Measurements from ENCODE around the gene TPPP2.
A peak's percentile ranks its signal among the peaks of the same experiment; 100 is the strongest.
"Not testable (repeated sequence)": the region's sequence is repeated elsewhere in the genome, so short reads cannot be mapped to it uniquely, and the experiment has no call there.

The TPPP2 gene
- 0 reads per million in 3 experiments for total RNA-seq

DNA sequence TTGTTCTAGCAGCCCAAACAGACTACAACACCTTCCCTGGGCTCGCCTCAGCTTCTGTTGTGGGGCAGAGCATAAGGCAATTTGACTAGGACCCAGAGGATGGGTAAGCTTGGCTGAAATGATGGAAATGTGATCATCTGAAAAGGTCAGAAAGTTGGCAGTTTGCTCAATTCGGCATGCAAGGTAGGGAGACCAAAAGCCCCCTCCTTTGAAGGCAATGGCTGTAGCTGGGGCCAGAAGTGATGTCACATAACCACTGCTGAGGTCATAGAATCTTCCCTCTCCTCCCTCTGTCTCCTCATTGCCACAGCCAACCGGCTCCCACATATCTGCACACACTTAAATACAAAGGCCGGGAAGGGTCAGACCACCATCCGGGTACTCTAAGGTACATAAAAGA is at the start of gene TPPP2:
TSS of gene TPPP2 (plus strand) at position 301 of the 400 bp plus-strand sequence. CDS start 365 bp downstream, outside the sequence.
- no peak for DNase-seq

- no peak for DNase-seq
Observed at GRCh38 chr14:20980906-20981305, 49.1 kb upstream of the TPPP2 start.

DNA sequence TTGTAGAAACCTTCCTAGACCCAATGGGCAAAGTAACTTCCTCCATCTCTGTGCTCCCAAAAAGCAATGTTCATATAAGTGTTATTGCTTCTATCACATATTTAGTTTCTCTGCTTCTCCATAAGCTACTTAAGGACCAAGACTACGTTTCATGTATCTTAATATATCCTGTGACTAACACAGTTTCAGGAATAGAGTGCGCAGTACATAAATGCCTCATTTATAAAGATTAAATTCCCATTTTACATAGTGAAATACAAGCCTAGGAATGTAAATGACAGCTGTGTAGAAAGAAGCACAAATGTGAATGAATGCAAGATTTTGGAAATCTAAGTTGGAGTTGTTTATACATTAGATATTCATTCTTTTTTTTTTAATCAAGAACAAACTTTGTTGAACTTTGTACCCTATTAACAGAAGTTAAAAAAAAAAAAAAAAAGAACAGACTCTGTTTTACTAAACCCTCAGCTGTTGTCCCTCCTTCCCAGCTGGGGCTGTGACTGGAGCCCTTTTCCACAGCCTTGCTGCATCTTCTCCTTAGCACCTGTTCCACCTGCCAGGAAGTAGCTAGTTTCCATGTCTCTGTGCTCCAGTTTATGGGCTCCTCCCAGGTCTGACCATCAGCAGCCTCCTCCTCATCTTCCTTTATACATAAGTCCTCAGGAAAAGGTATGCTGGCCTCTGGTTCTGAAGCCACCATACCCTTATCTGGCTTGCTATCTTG is 47.2 kb upstream of the TPPP2 start:
- no peak for DNase-seq

- not testable (repeated sequence) for DNase-seq
Observed at GRCh38 chr14:20985650-20986049, 44.4 kb upstream of the TPPP2 start.

- no peak for DNase-seq
Observed at GRCh38 chr14:20986811-20987210, 43.2 kb upstream of the TPPP2 start.

DNA sequence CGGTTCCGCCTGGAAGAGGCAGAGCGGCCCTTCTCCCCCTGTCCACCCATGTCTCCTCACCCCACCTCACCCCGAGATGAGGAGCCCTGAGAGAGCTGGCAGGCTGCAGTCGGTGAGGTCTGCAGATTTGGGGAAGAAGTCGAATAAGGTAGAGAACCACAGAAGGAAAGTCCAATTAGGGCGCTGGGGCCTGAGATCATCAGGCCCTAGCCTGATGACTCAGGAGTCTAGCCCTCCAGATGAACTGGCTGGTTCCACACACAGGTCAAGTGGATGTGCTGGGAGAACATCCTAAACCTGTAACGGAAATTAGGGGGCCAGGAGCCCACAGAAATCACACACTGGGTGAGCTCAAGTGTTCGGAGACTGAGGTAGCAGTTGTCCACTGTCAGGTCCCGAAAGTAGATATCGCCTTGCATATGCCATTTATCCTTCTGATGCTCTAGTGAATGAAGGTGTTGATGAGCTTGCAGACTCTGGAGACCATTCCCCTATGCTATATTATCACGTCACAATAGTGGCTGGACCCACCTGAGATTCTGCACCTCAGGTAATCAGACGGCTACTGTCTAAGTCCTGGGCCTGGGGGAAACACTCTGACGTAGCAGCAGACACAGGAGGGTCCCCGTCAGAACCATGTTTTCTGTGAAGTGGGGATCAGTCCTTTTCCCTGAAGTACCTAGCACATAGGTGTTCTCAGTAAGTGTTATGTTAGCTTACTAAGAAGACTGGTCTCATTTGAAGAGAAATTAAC is 41.1 kb upstream of the TPPP2 start:
- no peak for DNase-seq

- DNase-seq = no peak
Observed at GRCh38 chr14:20989471-20989786, 40.6 kb upstream of the TPPP2 start.

DNA sequence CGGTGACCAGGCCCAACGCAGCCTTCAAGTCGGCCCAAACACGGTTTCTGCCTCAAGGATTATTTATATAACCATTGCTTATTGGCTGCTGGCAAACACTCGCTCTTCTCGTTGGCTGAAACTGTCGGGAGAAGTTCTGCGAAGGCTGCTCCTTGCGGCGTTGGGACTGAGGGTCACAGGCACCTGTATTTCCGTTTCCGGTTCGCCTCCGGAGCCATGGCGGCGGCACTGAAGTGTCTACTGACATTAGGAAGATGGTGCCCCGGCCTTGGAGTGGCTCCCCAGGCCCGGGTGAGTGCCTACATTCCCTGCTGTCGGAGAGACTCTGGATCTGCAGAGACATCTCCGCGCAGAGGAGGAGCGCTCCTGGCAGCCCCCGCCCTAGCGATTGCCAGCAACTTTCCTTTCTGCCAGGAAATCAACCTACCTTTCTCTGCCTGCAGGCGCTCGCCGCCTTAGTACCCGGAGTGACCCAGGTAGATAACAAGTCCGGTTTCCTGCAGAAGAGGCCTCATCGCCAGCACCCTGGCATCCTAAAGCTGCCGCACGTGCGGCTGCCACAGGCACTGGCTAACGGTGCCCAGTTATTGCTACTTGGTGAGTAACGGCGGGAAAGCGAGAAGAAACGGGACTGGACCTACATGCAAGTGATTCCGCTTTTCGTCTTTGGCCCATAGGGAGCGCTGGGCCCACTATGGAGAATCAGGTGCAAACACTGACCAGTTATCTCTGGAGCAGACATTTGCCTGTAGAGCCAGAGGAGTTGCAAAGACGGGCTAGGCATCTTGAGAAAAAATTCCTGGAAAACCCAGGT is 40.0 kb upstream of the TPPP2 start, which contains the start of gene METTL17:
TSS of gene METTL17 (plus strand) at position 194 of the 814 bp plus-strand sequence. CDS start at position 217, 23 bp downstream.
- DNase-seq = peak; percentile 83

DNA sequence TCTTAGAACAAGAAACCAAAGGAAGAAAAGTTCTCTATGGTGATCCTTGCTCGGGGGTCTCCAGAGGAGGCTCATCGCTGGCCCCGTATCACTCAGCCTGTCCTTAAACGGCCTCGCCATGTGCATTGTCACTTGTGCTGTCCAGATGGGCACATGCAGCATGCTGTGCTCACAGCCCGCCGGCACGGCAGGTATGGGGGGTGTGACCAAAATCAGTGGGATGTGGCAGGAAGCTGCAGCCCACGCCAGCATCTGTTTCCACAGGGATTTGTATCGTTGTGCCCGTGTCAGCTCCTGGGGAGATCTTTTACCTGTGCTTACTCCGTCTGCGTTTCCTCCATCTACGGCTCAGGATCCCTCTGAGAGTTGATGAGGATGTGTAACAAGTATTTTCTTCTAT is 33.5 kb upstream of the TPPP2 start:
- DNase-seq = no peak

GRCh38 chr14:20997115-20997514 is 32.9 kb upstream of the TPPP2 start:
- DNase-seq = no peak

- DNase-seq = no peak
Observed at GRCh38 chr14:20997564-20997963, 32.5 kb upstream of the TPPP2 start.

DNA sequence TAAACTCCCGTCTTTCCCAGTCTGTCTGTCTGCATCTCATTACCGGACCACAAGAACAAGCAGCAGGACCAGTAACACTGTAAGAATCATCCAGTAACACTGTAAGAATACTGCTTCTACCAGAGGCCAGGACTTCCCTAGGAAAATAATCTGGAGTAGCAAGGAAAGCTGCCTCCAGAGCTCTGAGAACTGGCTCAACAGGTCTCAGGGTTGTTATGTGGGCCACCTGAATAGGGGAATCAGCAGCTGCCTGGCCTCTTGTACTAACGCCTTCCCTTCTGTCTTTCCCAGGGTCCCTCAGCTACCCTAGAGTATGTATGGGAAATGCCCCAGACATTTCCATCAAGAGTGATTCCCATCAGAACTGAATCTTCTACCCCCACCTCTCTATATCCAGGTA is 31.9 kb upstream of the TPPP2 start:
- DNase-seq = no peak

DNA sequence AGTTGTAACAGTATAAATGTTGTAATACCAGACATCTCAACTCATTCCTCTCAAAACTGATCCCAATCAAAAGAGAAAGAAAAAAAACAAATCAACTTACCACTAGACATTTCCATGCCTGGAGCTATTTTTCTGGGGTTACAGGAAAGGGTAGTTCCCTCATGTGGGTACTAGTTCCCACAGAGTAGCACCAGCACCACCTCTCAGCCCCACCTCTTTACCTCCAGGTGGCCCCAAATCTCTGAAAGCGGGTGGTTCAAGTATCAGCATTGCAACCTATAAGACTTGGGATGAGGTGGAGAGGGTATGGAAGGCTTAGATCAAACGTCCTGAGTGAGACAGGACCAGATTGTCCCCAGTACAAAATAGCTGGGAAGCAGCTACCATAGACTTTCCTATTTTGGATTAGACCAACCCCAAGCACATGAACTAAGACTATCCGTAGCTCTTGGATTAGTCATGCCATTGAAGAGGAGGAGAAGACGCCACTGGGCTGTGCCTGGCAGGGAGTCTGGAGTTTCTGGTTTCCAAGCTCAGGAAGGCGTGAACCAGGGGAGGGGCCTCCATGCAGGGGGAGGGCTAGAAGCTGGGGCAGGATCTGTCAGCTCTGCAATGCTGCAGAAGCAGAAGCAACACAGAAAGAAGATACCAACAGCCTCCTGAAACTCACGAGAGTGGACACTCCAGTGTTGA is 31.2 kb upstream of the TPPP2 start, which contains the start of gene SLC39A2:
TSS of gene SLC39A2 (plus strand) at position 620 of the 693 bp plus-strand sequence. CDS start 154 bp downstream, outside the sequence.
- DNase-seq = no peak

GRCh38 chr14:20999591-20999990 is 30.4 kb upstream of the TPPP2 start:
- DNase-seq = no peak

DNA sequence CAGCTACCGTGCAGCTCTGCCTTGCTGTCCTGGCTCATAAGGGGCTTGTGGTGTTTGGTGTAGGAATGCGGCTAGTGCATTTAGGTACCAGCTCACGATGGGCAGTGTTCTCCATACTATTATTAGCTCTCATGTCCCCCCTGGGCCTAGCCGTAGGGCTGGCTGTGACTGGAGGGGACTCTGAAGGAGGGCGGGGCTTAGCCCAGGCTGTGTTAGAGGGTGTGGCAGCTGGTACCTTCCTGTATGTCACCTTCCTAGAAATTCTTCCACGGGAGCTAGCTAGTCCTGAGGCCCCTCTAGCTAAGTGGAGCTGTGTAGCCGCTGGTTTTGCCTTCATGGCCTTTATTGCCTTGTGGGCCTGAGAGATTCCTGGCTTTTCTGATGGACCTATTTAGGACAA is 28.8 kb upstream of the TPPP2 start:
- DNase-seq = no peak

DNA sequence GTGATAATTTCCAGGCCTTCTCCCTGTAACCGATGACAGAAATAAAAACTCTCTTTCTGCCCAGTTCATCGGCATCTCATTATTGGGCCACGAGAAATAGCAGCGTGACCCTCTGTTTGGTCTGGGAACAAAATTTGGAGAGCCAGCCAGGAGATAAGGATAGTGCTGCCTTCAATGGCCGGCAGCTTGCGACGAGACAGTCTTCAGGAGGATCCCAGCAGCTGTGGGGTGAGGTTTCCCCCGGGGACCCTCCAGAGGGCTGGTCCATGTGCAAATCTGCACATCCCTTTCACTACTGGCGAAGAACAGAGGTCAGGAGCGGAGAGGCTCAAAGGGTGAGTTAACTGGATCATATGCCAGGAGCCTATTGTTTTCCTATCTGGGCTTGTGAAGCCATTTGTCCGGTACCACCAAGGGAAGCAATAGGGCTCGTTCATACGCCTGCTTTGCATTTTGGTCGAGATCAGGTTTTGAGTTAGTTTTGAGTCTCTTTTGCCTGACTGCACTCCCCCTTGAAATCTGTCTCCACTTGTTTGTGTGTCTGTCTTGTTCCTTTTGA is 26.1 kb upstream of the TPPP2 start:
- DNase-seq = no peak

DNA sequence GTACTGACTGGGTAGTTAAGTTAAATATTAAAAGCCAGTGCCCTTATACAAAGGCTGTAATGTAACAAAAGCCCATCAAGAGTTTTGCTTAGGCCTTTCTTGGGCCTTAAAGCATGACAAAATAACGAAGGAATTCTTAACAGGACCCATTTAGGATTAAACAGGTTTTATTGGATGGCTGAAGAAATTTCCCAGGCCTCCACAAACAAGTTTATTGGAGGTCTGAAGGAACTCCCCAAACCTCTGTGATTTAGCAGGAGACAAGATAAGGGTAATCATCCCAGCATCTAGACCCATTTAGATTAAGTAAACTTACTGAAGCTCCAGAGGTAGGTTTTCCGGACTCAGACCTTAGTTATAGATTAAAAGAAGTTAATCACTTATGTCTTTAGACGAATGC is 20.3 kb upstream of the TPPP2 start:
- DNase-seq = not testable (repeated sequence)

- DNase-seq = no peak
Observed at GRCh38 chr14:21011136-21011535, 18.9 kb upstream of the TPPP2 start.

- DNase-seq = peak; percentile 74
Observed at GRCh38 chr14:21014761-21015190, 15.2 kb upstream of the TPPP2 start.

GRCh38 chr14:21015312-21015711 is 14.7 kb upstream of the TPPP2 start:
- DNase-seq = no peak

DNA sequence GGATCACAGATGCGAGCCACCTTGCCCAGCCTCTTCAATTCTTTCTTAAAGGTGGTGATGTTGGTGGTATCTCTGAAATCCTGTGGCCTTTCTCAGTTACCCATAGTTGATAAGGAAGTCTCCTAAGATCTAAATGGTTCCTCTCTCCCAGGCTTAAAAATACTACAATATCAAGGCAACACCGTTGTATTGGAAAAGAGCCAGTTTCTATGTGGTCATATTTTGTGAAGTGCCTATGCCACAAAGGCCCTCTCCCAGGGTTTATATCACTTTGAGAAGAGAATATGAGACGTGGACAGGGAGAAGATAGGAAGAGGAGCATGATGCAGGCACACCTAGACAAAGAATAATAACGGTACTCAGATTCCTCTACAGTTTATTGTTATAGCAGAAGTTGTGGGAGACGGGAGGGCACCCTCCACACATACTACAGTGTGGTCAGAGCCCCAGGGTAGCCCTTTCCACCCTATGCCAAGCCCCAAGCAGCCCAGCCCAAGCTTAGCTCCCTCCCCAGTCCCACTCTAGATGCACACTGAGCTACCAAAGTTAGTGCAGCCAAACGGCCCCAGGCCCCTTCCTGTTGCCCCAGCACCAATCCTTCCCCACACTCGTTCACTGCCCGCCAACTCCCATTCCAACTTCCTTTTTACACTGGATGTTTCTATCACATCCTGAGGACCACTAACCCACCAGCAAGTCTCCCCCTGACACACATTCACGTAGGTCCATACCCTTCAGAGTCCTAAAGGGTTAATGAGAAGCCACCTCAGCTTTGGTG is 13.4 kb upstream of the TPPP2 start:
- no peak for DNase-seq
